Tongue (tissue), 2 donors: ENCODE measurements around the gene MMD. TPM values are rescaled to one million over a fixed set of nuclear protein-coding genes. Genes with fewer than 3 reads are reported as not detected.
"Not testable (repeated sequence)": the region's sequence is repeated elsewhere in the genome, so short reads cannot be mapped to it uniquely, and the experiment has no call there.

Experiments
- DNase-seq: peaks from one replicate; pipeline ENCODE4 v3.0.0-alpha.2; 2015
- total RNA-seq: library from RNA; depleted of rRNA; stranded (reverse); fragments of >200 nt; gene quantifications from one replicate; pipeline ENCODE4 v1.2.3, GENCODE V29; 2014

Gene MMD, protein sequence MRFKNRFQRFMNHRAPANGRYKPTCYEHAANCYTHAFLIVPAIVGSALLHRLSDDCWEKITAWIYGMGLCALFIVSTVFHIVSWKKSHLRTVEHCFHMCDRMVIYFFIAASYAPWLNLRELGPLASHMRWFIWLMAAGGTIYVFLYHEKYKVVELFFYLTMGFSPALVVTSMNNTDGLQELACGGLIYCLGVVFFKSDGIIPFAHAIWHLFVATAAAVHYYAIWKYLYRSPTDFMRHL
- total RNA-seq, result 10.3 TPM

DNA sequence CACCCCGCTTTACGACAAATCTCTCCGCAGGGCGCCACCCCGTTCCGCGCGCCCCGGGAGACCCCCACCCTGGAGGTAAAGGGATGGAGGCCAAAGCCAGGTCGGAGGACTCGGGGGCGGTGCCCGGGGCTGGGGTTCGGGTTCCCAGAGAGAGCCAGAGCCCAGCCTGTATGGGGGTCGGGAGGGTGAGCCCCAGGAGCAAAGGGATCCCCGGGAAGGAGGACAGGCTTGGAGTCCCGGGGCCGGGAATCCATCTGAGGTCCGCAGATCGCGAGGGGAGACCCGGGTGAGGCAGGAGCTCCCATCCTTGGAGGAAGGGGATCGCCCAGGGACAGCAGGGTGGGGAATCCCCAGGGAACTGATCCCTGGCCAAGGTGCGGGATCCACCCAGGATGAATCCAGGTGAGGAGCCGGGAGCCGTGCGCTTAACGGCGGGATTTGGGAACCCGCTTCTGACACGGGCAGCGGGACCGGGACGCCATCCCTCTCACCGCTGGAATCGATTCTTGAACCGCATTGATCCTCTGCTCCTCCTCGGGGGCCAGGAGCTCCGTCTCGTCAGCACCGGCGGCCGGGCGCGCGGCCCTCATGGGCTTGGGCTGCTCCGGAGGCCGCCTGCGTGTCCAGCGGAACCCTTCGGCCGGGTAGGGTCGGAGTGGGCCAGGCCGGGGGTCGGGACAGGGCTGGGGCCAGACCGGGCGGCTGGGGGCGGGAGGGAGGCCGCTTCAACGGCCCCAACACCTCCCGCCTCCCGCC, at the start of gene MMD:
MMD (minus strand) TSS at position 657 of the 756 bp plus-strand sequence; CDS start at position 517, 140 bp downstream.
- DNase-seq, result no peak

DNA sequence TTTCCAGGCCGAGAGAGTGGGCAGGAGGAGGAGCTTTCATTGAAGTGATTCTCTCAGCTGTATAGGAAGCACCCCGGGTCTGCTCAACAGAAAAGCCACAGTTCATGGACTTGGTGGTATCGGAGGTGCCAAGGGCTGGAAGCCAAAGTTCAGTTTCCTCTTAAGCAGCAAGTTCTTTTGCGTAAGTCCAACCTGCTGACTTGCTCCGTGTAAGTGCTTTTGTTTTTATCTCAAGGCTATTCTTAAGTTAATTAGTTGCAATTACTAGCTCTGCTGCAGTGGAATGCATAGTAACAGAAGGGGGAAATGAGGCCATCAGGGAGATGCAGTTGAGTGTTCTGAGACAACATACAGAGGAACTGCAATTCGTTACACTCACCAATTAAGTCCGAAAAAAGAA, 45.0 kb upstream of the MMD start:
- DNase-seq, result no peak

DNA sequence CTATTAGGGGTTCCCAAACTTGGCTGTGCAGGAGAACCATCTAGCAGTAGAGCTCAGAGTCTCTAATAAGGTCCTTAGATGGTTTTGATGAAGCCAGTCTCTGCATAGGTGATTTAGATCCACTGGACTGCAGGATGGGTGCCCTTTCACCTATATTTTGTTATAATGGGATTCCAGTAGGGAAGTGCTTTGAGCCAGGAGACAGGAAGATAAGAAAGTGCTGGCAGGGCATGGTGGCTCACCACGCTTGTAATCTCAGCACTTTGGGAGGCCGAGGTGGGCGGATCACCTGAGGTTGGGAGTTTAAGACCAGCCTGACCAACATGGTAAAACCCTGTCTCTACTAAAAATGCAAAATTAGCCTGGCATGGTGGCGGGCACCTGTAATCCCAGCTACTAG, 44.1 kb upstream of the MMD start:
- DNase-seq, result not testable (repeated sequence)

DNA sequence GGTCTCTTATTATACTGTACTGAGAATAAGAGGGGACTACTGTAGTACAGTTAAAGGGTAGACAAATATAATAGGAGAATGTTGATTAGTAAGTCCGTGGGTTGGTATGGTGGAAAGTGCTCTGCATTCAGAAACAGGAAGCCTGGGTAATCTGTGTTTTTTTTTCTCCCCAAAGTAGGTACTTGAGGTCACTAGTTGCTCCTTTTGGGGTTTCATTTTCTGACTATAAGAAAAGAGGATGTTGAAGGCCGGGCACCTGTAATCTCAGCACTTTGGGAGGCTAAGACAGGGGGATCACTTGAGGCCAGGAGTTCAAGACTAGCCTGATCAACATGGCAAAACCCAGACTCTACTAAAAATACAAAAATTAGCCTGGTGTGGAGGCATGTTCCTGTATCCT, 42.0 kb upstream of the MMD start:
- DNase-seq, result no peak

DNA sequence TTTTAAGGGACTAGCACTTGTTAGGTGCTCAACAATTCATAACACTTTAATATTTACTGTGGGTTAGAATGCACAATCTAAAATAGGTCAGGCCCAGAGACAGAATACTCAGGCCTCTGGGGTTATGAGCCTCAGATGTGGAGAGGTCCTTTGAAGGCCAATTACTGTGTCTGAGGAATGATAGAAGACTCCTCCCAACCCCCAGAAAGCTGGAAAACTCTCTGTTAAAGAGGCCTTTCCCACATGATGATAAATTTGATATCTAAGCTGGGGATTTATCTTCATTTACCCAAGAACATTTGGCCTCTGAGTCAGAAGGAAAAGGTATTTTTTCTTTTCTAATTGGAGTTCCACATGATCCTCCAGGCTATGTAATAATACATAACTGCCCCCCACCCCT, 41.1 kb upstream of the MMD start:
- DNase-seq, result no peak

DNA sequence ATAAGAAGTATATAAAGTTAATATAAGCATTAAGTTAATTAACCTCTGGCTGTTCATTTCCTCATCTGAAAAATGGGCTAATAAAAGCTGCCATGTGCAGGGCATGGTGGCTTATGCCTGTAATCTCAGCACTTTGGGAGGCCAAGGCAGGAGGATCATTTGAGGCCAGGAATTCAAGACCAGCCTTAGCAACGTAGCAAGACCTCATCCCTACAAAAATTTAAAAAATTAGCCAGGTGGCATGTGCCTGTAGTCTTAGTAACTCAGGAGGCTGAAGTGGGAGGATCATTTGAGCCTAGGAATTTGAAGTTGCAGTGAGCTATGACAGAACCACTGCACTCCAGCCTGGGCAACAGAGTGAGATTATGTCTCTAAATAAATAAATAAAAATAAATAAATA, 40.6 kb upstream of the MMD start:
- DNase-seq, result no peak

DNA sequence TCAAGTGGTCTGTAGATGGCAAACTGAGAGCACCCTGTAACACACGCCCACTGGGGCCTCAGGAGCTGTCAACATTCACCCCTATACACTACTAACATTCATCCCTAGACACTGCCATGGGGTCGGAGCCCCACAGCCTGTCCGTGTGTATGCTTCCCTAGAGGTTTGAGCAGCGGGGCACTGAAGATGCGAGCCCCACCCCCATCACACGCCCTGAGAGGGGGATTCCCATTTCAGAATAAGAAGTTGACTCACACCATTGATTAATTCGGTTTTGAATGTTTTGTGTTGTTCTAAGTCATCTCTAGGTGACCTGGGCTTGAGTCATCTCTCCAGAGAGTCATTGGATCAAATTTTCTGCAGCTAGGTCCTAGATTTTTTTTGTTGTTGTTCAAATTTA, 37.3 kb upstream of the MMD start:
- DNase-seq, result no peak

DNA sequence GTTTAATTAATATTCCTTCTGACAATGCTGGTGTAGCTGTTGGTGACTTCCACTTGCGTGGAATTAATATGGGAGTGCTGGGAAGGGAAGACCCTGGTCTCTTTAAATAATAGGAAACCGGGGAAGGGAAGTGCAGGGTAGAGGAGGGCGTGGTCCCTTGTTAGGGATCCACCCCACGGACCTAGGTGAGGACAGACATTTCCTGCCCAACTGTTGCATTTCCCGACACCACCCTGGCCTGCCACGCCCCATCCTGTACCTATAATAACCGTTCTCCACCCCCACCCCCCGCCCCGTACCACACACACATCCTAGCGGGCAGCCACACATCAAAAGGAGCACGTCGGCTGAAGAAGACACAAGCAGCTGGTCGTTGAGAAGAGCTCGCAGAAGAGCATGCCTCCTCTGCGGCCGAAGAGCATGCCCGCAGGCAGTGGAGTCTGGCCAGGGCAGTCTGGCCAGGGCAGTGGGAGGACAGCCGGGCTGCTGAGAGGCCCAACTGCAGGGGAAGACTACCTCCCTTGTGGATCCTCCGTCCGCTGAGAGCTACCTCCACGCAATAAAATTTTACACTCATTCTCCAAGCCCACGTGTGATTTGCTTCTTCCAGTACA, 36.8 kb upstream of the MMD start:
- DNase-seq, result no peak

DNA sequence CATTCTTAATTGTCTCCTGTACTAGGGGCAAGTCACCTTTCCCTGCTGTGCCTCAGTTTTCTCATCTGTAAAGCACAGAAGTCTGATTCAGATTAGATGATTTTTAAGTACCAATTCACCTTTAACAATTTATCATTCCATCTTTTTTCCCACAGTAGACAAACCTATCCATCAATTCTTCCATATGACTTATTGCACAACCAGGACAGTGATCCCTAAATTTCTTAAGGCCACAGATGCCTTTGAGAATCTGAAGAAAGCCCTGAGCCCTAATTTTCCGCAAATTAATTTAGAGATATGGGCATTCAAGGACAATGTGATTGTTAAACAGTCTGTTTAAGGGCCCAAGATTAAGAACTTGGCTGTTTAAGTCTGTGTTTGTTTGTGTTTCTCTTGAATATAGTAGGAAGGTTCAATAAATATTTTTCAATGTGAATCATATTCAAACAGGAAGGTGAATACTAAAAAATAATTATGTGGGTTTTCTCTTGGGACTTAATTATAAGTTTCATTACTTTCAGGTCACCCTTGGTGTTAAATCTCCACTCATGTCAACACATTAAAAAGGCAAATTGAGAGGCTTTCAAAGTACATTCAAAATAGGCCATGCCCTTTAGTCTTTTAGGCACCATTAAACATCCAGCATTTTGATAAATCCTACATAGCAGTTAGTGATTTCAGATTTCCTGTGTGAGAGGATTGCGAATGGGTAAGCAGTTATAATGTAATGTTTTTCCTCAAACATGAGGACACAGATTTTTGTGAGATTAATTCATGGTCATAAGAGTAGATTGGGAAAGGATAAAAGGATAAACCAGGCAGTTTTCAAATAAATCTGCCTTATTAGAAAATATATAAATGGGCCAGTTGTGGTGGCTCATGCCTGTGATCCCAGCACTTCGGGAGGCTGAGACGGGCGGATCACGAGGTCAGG, 34.9 kb upstream of the MMD start:
- DNase-seq, result no peak

DNA sequence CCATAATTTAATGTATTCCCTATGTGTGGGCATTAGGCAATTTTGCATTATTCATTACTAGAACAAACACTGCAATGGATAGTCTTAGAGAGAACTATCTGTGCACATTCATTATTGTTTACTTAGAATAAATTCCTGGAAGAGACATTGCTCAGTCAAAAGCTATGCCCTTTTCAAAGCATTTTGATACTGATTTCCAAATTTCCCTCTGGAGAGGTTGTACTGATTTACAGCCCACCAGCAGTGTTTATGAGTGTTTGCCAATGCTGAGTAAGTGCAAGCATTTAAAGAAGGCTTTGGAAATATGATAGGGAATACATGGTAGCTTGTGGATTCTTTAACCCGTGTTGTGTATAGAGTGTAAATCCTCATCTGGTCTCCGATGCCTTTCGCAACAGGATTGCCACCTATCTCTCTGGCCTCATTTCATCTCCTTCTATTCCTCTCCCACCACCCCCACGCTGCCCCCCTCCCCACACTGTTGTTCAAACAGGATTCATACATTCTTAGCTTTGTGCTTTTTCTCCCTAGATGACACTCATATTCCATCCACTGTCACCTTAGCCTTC, 33.4 kb upstream of the MMD start:
- no peak for DNase-seq

DNA sequence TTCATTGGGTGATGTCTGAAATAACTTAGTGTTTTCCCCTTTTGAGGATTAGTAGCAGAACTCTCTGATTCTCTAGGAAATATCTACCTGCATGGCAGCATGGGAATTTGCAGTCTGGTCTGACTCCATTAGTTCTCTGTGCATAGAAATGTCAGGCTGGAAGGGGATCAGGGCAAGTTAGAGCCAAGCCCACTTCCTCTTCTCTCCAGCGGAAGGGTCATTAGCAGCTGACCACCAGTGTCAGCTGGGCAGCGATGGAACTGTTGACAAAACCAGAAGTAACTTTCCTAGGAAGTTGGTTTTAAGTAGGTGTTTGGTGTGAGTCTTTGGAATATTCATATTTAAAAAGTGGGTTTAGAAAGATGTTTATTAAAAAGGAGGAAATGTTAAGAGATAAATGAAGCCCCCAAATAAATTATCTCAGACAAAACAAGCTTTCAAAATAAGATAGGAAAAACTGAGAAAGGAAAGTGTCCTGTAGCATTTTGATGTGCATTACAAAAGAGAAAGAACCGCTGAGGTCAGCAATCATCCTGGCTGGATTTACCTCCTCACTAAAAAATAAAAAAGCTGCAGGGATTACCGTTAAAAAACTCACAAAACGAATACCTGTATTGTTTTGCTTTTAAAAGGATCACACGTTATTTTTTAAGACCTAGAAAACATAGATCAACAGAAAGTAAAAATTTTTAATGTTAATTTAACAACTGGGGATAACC, 32.4 kb upstream of the MMD start:
- no peak for DNase-seq

DNA sequence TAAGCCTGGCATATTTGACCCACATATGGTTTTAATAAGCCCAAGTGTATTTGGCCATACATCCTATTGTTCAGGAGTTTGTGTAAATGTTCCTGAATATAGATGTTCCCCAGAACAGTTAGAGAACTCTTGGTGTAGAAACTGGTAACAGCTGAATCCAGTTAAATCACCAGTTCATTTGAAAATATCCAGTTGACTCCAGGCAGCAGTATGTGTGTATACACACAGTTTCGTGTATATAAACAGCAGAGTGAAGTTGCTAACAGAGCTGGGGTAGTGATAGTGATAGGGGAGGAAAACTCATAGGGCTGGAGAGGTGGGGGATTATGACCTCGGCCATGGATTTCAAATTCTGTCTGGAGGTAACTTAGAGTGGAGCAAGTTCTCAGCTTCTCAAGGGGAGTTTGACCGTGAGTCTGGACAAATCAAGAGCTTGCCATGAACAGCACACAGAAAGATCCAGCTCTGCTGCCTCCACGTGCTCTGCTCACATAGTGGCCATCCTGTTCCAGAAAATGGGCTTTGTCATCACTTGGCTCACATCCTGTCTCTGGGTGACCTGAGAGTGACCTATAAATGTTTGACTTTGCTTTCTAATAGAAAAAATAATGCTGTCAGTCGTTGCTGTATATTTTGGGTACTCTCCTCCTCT, 30.6 kb upstream of the MMD start:
- DNase-seq, result no peak

DNA sequence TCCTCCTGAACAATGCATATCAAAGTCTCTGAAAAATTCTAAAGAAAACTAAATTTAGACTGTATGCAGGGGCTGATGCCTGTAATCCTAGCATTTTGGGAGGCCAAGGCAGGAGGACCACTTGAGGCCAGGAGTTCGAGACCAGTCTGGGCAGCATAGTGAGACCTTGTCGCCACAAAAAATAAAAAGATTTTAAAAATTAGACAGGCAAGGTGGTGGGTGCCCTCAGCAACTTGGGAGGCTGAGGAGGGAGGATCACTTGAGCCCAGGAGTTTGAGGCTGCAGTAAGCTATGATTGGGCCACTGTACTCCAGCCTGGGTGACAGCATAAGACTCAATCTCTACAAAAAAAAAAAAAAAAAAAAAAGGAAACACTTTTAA, 30.1 kb upstream of the MMD start:
- no peak for DNase-seq

DNA sequence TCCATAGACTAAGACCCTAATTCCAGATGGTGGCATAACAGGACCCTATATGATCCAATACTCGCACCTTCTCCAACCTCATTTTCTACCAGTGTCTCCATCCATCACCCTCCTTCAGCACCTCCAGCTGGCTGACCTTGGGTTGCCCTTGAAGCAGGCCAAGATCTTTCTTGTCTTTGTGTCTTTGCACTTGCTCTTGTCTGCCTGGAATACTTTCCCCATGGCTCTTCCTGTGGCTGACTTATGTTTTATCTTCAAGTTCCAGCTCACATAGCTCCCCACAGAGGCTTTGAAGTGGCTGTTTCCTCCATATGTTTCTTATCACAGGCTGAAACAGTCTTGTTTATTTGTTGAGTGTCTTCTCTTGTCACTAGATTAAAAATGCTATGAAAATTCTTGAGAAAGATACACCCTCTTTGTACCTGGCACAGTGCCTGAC, 29.6 kb upstream of the MMD start:
- no peak for DNase-seq

DNA sequence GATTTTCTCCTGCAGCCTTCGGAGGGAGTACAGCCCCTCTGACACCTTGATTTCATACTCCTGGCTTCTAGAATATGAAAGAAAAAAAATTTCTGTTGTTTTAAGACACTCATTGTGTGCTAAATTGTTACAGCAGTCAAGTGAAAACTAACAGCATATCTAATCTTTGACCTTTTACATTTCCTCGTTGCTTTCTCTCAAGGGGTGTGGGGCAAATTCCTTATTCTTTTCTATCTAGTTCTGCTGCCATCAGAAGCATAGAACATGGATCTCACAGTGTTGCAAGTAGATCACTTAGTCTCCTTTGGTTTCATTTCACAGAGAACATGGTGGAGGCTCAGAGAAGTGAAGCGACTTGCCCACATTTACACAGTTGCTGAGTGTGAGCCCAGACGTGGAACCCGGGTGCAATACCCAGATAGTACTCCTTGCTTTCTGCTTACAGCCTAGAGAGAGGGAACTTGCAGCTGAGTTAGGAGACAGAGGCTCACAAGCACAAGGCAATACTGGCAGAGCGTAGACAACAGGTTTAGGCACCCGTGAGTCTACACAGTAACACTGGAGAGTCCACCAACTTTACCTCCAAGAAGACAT, 28.7 kb upstream of the MMD start:
- no peak for DNase-seq

DNA sequence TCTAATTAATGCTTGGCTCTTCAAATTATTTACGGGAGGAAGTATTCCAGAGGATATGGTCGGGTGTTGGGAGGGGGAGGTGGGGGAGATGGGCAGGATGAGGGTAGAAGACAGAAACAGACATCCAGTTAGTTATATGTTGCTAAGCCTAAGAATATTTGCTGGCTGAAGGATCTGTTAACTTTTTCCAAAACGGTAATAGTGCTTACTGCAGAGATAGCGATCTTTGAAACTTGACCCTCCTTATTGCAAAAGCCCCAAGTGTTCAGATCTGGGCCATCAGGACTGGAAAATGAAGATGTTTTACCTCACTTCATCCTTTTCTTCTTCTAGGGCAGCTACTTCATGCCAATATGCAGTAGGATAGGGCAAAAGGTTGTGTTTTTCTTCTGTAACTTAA, 27.0 kb upstream of the MMD start:
- DNase-seq, result no peak

DNA sequence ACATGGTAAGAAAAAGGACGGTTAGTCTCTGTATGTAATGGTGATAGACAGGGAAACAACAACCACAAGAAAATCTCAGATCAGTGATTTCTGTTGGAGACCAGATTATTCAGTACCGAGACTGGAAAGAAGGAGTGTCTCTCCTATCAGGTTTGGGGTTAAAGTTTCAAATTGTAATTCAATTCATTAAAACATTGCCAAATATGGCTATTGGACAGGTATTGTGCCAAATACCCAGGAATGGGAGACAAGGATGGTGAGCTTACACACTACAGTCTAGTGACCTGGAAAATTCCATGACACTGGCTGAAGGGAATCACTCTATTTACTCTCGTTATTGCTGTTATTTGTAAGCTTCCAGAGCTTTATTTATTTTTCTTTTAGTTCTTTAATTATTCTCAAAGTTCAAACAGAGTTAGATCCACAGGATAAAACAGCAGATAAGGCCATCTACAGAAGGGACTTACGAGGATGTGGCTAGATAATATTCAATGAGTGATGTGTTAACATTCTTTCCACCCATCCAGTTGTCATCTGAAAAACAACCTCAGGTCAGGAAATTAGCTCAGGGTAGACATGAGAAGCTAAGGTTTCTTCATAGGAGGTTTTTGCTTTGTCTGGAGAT, 25.1 kb upstream of the MMD start:
- no peak for DNase-seq

DNA sequence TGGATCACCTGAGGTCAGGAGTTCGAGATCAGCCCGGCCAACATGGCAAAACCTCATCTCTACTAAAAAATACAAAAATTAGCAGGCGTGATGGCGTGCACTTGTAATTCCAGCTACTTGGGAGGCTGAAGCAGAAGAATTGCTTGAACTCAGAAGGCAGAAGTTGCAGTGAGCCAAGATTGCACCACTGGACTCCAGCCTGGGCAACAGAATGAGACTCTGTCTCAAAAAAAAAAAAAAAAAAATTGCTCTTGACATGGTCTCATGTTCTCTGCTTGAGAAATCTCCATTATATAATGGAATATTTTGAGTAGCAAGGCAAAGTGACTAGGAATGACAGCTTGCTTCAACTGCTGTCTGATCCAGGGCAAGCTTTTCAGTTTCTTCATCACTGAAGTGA, 24.4 kb upstream of the MMD start:
- not testable (repeated sequence) for DNase-seq

DNA sequence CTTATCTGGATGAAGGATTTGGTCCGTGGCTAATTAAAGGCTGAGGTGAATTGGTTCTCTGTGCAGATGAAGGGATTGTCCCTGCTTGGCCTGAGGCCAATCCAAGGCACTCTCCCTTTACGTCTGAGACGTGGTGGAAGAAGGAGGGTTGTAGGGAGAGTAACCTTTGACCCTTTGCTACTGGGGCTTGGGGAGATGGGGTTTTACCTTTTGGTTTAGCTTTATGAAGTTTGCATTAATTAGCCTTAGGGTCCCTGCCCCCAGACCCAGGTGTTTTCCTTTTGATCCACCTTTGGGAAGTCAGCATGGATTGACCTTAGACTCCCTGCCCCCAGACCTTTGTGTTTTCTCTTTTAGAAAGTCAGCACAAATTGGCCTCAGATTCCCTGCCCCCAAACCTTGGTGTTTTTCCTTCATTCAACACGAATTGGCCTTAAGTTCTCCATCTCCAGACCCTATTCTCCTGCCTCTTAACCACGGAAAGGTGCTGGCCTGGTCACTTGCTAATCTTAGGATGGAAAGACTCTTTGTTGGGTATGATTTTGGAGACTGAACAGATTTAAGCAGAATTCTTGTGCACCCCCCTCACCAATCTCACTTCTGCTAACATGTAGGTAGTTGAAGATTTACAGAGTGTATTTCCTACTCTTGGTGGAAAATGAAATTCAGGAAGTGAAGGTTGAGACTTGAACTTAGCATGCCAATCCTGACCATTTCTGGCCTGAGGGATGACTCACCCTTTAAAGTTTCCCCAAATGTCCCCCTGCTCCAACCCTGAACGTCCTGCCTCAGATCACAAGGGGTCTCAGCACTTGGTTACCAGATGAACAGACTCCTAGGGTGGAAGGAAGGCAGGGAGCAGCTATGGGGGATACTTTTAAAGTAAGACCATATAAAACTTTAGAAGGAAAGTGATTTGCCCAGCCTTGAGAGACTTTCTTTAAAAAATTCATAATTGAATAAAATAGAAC, 23.1 kb upstream of the MMD start:
- DNase-seq, result no peak
